Skin epidermis (tissue), 12 donors: ENCODE measurements around the gene CTNNA3.

Experiments
- H3K27ac ChIP-seq, 21 experiments: fragments of 200-600 bp; sonication (generic) in 11 of 21; one replicate each; pipeline ENCODE4 v1.5.0; 2020; ENCODE audit warnings: mild to moderate bottlenecking in 3 of 21, inconsistent platforms in 2 of 21, moderate library complexity in 2 of 21
- H3K4me3 ChIP-seq, 7 experiments: fragments of 200-600 bp; sonication (generic) in 2 of 7; one replicate each; pipeline ENCODE4 v1.5.0; 2020; ENCODE audit warnings: inconsistent platforms in 2 of 7, mild to moderate bottlenecking in 2 of 7, moderate library complexity in 1 of 7

CTNNA3 gene

DNA sequence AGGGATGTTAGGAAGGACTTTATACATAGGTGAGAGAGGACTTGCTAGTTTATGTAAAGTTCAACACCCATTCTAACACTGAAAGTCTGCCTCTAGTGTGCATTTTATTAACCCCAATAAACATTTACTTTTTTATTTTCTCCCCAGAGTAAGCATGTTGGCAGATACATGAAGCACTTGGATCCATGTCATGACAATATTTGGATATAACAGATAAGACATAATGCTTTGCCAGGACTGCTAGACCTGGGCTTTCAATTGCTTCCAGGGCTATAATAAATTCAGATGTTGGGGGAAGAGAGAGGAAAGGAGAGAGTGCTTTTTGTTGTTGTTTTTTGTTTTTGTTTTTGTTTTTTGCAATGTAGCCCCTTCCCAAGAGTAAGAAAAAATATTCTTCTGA lies 1039.5 kb downstream of the CTNNA3 start:
- Histone ChIP-seq H3K4me3 (no peak overlapping the region), H3K27ac (no peak overlapping the region)

DNA sequence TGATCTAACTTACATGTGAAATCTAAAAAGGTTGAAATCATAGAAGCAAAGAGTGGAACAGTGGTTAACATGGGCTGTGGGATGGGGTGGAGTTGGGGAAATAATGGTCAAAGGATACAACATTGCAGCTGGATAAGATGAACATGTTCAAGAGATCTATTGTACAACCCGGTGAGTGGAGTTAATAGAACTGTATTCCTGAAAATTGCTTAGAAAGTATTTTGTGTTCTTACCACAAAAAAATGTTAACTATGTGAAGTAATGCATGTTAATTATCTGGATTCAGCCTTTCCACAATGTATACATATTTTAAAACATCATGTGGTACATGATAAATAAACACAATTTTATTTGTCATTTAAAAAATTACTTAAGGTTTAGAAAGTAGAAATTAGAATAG lies 1041.1 kb downstream of the CTNNA3 start:
- no peak overlapping the region for H3K27ac ChIP-seq
- H3K4me3 ChIP-seq = no peak overlapping the region

DNA sequence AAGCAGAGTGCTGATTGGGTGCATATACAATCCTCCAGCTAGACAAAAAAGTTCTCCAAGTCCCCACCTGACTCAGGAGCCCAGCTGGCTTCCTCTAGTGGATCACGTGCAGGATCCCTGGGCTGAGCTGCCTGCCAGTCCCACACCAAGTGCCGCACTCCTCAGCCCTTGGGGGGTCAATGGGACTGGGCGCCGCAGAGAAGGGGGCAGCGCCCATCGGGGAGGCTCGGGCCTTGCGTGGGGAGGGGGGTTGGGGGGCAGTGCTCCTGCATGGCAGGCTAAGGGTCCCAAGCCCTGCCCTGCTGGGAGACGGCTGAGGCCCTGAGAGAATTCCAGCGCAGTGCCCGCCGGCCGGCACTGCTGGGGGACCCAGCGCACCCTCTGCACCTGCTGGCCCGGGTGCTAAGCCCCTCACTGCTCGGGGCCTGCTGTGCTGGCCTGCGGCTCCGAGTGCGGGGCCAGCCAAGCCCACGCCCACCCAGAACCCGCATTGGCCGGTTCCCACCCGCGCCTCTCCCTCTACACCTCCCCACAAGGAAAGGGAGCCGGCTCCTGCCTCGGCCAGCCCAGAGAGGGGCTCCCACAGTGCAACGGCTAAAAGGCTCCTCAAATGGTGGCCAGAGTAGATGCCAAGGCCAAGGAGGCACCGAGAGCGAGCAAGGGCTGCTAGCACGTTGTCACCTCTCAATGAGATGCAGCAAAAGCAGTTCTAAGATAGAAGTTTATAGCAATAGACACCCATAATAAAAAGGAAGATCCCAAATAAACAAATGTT lies 1044.5 kb downstream of the CTNNA3 start:
- Histone ChIP-seq H3K27ac (no peak overlapping the region), H3K4me3 (no peak overlapping the region)

DNA sequence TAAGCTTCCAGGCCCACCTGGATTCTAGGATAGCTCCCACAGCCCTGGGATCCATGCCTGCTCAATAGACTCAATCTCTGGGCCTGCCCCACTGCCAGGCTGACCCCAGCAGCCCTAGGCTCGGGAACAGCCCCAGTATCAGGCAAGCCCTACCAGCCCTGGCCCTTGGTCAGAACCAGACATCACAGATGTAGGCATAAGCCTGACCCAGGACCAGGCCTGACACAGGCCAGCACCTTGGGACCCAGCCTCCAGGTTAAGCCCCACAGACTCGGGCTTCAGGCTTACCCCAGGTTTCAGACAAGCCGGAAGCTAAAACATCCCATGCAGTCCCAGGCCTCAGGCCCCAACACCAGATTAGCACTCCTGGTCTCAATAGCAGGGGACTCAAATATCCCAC lies 1046.4 kb downstream of the CTNNA3 start:
- Histone ChIP-seq H3K4me3 (no peak overlapping the region), H3K27ac (no peak overlapping the region)

DNA sequence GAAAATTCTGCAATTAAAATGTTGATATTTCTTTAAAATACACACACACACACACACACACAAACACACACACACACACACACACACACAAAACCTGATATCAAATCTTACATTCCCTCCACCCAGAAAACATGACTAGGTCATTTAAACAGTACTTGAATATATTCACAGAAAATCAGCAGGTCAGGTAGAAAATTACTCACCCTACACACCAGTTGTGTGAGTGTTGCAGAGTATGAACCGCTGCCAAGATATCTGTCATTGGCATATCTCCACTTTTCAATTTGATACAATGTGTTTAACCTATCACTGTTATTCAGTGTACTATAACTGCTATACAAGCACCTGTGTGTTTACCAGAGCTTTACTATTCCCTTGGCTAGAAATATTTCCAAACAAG lies 1053.8 kb downstream of the CTNNA3 start:
- Histone ChIP-seq H3K4me3 (no peak overlapping the region), H3K27ac (no peak overlapping the region)

DNA sequence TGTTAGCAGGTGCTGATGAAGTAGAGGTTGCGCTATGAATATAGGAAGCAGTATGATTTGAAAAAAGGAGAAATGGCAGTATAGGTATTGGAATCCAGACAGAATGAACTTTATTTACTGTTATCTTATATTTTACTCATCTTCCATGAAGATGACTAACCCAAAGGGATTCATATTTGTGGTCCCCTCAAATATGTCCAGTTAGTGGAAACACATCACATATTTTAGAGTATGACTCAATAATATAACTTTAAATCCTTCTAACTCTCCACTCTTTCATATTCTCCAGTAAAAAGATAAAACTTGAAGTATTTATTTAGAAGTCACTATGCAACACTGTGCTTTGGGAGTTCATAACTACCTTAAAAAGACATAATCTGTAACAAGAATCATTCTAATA lies 1056.6 kb downstream of the CTNNA3 start:
- no peak overlapping the region for H3K27ac ChIP-seq
- no peak overlapping the region for H3K4me3 ChIP-seq

DNA sequence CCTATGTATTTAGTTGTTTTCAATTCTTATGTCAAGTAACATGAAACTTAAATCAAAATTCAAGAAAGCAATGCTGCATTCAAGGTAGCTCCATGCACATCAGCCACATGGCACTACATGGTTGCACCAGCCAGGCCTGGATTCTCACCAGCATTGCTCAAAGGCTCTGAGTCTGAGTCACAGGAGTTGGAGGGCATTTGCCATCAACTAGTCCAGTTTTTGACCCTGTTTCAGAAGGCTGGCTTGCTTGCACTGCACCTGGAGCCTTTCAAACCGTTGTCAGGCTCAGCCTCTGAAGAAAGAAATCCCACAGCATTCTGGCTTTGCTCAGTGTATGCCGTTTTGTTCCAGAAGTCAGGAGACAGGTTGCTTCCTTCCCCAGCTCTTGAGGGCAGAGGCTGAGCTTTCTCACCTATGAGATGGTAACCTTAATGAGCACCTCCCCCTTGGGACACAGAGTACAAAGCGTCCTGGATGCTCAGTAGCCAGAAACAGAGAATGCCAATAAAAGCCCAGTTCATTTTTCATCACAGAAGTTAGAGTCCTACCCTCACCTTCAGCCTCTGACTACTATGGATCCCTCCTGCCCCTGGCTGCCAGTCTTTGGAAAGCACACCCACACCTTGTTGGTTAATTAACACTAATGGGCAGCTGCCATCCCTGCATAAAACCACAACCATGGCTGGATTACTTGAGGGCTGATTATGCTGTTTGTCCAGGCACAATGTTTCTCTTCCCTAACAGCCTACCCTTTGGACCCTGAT lies 1058.5 kb downstream of the CTNNA3 start:
- H3K27ac ChIP-seq = no peak overlapping the region
- H3K4me3 ChIP-seq = no peak overlapping the region

DNA sequence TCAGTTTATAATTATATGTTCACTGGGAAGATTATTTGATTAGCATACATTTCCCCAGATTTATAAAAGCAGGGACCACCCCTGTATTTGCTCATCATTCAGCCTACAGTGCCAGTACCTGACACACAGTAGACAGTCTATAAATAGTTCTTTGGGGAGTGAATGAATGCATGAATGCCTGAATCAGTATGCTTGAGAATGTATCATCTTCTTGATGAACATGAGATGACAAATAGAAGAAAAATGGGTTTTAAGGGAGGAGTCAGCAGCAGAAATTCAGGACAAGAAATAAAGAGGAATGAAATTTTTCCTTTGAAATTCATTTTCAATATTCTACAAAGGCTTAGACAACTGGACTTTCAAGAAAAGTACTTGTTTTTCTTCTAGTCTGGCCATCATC lies 1066.0 kb downstream of the CTNNA3 start:
- H3K27ac ChIP-seq = no peak overlapping the region
- H3K4me3 ChIP-seq = no peak overlapping the region

DNA sequence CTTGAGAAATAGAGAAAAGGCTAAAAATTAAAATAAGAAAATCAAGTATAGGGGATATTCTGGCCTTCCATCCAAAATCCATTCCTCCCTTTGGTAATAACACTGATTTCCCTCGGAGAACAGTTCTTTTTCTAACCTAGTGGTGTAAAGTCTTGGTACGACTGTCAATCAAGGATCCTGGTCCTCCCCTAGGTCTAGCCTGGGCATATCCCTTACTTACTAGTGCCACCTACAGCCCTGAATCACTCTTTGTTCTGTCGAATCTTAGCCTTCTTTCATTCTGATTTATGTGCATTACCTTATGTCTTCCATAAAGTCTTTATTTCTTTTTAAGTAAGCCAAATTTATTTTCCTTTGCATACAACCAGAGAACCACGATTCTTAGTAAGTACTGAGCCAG lies 1068.8 kb downstream of the CTNNA3 start:
- H3K4me3 ChIP-seq = no peak overlapping the region
- H3K27ac ChIP-seq = no peak overlapping the region

DNA sequence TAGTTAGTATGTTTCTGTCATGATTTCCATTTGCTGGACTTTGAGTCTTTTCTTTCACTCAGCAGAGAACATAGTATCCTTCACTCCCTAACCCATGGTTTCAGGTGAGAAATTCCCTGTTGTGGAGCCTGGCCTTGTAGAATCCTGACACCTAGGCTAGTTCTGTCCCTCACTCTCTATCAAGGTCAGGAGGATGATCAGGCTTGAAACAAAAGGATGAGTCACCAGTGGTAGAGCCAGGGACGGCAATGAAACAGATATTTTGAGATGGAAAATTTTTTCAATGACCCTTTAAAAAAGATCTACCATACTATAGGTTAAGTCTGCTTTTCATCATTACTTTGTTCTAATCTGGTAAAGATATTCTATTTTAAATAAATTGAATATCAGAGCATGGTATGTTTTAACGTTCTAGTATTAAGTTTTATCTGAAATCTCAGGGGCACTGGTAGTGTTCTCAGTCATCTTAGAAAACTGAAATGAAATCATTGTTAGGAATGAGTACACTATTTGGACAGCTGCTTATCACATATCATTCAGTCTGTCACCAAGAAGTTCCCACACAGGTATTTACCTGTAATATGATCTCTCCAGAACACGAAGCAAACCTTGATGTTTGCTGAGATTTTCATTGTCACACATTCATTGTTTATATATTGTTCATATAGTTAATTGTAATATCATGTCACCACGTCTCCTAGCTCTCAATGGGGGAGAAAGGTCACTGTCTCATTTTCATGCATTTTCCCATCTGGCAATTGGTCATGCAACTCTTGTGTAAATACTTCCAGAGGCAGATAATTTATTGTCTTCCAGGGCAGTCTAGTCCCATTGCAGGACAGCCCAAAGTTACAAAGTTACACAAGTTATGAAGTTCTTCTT lies 1070.0 kb downstream of the CTNNA3 start:
- Histone ChIP-seq H3K4me3 (no peak overlapping the region), H3K27ac (no peak overlapping the region)

DNA sequence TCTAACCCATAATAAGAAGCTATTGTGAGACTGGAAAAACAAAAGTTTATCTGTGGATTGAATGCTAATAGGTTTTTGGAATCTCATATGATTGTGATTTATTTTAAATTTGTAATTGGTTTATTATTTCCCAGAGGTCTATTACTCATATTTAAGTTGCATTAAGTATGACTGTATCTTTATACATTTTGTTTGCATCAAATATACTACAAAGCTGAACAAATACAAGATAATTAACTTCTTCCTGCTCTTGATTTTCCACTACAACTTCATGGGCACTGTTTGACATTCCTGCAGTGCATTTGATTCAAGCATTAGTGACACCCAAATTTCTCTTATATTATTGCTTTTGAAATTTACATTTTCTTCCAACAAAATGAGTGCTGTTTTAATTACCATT lies 1073.9 kb downstream of the CTNNA3 start:
- no peak overlapping the region for H3K27ac ChIP-seq
- no peak overlapping the region for H3K4me3 ChIP-seq

DNA sequence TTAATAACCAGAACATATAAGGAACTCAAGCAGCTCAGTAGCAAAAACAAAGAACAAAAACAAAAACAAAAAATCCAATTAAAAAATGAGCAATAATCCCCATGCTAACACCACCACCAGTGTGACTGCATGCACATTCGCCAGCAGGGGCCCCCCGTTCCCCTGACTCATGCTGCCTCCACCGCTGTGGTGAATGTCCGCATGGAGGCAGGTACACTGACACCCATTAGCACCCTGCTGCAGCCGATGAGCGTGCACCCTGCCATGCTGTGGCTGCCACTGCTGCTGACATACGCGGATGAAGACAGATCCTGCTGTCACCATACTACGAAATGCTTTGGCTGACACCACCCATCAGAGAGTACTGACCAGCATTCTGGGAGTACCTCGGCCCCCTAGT lies 1091.8 kb downstream of the CTNNA3 start:
- Histone ChIP-seq H3K4me3 (no peak overlapping the region), H3K27ac (no peak overlapping the region)

DNA sequence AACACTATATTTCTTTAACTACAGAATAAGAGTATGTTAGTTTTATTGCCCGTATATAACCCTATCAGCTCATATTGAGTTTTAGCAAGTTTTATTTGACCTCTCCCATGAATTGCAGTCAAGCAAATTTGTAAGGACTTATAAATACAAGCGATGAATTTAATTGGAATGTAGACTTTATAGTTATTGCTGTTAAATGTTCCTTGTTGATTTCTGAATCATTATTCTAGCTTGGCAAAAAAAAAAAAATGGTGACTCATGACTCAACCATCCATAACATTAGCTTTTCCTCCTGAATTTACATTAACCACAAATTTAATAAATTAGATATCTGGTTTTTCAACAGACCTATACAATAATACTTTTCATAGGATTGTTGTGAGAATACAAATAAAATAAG lies 1104.1 kb downstream of the CTNNA3 start:
- Histone ChIP-seq H3K4me3 (no peak overlapping the region), H3K27ac (no peak overlapping the region)

DNA sequence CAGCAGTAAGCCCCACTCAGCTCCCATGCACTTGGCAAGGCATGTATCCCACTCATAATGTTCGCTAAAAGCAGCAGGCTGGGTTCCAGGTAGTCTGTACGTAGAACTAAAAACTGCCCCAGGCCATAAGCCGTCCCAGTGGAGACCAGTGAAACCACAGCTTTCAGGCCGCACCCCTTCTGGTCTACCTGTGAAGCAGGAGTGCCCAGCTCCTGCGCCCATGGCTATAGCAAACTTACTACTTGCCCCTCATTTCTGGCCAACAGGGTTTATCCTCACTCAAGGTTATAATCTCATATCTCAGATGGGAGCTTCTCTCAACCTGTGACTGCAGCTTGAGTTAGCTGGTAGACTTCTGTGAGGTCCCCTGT lies 1108.3 kb downstream of the CTNNA3 start:
- H3K4me3 ChIP-seq = no peak overlapping the region

DNA sequence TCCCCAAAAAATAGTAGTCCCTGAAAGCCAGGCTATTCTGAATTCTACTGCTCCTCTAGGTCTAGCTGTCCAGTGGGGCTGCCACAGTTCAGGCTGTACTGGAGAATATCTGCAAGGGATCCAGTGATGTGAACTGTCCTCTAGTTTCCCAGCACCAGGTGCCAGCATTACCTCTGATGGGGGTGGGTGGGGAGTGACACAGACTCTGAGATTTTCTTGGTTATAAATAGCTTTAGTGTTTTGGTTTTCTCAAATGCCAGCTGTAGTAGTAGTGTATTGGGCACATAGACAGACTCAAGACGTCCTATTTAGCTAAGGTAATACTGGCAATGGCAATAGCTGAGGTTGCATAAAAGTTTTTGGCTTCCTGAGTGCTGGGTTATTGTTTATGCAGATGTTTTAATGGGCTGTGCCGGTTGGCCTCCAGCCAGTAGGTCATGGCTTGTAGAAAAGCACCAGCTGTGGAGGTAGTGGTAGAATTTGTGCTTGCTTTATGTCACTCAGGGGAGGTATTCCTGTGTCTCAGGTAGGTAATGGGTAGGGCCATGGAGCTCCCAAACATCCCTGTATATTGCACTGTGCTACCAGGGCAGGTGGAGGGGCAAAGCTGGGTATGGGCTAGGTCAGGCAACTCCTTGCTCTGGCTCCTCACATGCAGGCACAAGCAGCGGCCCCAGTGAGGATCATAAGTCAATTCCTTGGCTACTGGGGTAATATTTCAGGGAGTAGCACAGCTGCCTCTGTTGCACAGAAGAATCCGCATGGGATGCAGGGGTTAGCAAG lies 1108.9 kb downstream of the CTNNA3 start:
- Histone ChIP-seq H3K27ac (no peak overlapping the region), H3K4me3 (no peak overlapping the region)

More for the DNA sequence above, 1108.3 kb downstream of the CTNNA3 start:
- no peak overlapping the region for H3K27ac ChIP-seq

DNA sequence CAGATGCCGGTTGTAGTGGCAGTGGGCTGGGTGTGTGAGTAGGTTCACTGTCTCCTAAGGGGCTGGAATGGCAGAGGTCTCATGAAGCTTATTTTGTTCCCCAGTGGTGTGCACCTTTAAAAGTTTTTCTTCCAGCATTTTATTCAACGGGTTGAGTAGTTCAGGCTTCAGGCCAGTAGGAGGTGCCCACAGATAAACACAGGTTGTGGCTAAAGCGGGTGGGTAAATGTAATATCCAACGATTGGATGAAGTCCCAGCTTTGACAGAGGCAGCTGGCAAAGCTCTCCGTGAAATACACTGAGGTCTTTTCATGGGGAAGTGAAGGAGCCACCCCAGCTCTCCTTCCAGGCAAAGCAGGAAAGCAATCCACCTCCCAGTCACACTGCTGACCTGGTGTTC lies 1109.9 kb downstream of the CTNNA3 start:
- Histone ChIP-seq H3K27ac (no peak overlapping the region), H3K4me3 (no peak overlapping the region)

DNA sequence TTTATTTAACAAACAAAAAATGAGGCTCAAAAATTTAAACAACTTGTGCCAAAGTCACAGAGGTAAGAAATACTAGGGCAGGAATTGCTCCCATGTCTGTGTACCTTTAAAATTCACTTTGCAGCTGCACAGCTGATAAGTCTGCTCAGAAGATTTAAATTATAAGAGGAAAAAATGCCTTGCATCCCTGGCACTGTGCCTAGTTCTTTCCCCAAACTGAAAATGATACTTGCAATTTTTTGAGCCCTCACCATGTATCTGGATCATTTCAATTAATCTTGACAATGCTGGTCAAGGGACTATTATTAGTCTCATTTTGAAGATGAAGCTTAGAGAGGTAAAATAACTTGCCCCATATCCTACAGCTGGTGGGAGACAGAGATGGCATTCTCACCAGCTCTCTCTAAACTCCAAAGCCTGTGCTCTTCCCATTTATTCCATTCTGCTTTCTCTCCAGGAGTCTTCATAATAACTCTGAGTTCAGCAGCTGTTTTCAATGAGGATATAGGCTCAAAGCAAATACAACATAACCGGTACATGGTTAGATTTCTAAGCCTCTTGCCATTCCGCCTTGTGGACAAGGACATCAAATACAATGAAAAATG lies 1120.6 kb downstream of the CTNNA3 start:
- no peak overlapping the region for H3K4me3 ChIP-seq

DNA sequence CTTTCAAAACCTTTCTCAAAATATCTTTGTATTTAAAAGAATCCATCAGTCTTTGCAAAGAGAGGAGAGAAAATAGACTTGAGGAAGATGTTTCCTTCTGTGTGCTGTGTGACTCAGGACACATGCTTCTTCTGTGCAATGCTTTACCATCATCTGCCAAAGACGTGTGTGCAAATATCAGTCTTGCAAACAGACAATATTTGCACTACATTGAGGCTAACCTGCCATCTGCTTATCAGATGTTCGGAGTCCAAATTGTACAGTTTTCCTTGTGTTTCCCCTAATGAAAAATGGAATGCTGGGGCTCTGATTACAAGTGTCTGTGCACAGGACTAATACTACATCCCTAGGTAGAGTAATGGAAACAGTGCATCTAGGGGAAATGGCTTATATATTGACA lies 1123.3 kb downstream of the CTNNA3 start:
- Histone ChIP-seq H3K4me3 (no peak overlapping the region), H3K27ac (no peak overlapping the region)

More for the DNA sequence above, 1120.6 kb downstream of the CTNNA3 start:
- H3K27ac ChIP-seq = no peak overlapping the region

DNA sequence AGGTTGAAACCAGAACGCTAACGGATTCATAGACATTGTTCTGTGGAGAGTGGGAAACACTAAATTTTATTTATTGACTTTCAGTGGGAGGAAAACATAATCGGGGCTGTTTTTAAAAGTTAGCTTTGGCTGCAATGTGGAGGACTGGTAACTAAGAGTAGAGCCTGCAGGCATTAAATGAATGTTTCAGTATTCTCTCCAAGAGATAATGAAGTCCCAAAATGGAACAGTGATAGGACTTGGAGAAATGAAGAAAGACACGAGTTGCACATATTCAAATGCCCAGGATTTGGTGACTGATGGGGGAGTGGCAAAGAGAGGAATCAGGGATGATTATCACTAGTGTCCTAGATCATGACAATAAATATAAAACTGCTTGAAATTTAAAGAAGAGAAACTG lies 1130.0 kb downstream of the CTNNA3 start:
- Histone ChIP-seq H3K27ac (no peak overlapping the region), H3K4me3 (no peak overlapping the region)
